GM12801 (cell line): ENCODE results near the gene CHST6.

Experiments
- TF ChIP-seq, protein P1 (sequence below): IDR thresholded peaks from one replicate; pipeline ENCODE4 v1.5.1; 2011; ENCODE audit warnings: control low read depth; ENCODE audit not compliant: insufficient read length; ENCODE audit errors: extremely low read depth

CHST6 gene

DNA sequence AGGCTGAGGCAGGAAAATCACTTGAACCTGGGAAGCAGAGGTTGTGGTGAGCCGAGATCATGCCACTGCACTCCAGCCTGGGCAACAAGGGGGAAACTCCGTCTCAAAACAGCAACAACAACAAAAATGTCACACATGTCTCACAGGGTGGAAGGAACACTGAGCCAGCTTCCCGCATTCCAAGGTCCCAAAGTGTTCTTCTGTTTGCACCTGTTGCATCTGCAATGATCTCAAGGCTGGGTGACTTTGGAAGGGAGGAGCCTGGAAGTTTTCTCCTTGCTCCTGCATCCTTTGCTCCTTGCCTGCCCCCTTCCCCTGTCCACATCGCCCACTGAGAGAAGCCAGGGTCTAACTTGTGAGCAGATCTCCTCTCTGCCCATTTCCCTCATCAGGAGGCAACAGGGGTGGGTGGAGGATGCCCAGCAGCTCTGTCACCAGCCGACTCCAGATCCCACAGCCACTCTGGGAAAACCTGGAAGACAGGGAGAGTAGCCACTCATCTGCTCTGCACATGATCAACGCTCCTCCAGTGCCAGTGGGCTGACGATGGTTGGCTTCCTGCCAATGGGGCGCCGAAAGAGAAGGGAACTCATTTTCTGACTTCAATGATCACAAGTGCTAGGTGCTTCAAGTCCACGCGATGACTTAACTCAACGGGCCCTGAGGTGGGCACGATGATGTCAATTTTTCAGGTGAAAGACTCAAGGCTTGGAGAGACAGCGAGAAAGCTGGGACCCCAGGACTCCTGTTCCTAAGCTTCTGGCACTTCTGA lies 12.6 kb downstream of the CHST6 start:
- TF ChIP-seq, protein P1, sequence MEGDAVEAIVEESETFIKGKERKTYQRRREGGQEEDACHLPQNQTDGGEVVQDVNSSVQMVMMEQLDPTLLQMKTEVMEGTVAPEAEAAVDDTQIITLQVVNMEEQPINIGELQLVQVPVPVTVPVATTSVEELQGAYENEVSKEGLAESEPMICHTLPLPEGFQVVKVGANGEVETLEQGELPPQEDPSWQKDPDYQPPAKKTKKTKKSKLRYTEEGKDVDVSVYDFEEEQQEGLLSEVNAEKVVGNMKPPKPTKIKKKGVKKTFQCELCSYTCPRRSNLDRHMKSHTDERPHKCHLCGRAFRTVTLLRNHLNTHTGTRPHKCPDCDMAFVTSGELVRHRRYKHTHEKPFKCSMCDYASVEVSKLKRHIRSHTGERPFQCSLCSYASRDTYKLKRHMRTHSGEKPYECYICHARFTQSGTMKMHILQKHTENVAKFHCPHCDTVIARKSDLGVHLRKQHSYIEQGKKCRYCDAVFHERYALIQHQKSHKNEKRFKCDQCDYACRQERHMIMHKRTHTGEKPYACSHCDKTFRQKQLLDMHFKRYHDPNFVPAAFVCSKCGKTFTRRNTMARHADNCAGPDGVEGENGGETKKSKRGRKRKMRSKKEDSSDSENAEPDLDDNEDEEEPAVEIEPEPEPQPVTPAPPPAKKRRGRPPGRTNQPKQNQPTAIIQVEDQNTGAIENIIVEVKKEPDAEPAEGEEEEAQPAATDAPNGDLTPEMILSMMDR = no peak

DNA sequence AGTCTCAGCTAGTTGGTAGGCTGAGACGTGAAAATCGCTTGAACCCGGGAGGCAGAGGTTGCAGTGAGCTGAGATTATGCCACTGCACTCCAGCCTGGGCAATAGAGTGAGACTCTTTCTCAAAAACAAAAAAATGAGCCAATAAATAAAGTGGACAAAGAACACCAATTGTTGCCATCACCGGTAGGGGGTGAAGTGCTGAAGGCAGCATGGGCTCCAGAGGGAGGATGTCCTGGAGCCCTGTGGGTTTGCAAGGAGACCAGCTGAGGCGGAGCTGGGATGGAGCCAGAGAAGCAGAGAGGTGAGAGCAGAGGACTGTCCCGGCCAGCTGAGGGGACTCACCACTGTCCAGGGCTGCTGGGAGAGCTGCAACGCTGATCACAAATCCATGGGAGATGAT lies 13.8 kb downstream of the CHST6 start:
- TF ChIP-seq, protein P1 = no peak

DNA sequence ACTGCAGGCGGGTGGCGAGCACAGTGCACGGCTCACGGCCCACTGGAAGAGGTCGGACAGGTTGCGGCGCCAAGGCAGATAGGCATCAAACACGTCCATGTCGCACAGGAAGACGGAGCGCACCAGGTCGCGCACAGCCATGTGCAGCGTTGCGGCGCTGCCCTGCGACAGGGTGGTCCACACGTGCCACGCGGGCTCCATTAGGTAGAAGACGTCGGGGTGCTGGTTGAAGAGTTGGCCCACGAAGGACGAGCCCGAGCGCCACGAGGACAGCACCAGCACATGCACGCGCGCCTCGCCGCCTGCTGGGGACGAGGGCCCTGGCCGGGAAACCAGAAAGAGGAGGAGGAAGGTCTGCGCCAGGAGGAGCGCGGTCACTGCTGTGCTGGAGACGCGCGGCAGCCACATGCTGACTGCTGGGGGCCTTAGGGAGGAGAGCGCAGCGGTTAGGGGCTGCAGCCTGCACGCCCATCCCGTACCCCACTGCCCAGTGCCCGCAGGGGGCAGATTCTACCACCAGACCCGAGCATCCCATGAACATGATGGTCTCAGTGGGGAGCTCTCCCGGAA lies 15.7 kb downstream of the CHST6 start:
- TF ChIP-seq, protein P1 = no peak

DNA sequence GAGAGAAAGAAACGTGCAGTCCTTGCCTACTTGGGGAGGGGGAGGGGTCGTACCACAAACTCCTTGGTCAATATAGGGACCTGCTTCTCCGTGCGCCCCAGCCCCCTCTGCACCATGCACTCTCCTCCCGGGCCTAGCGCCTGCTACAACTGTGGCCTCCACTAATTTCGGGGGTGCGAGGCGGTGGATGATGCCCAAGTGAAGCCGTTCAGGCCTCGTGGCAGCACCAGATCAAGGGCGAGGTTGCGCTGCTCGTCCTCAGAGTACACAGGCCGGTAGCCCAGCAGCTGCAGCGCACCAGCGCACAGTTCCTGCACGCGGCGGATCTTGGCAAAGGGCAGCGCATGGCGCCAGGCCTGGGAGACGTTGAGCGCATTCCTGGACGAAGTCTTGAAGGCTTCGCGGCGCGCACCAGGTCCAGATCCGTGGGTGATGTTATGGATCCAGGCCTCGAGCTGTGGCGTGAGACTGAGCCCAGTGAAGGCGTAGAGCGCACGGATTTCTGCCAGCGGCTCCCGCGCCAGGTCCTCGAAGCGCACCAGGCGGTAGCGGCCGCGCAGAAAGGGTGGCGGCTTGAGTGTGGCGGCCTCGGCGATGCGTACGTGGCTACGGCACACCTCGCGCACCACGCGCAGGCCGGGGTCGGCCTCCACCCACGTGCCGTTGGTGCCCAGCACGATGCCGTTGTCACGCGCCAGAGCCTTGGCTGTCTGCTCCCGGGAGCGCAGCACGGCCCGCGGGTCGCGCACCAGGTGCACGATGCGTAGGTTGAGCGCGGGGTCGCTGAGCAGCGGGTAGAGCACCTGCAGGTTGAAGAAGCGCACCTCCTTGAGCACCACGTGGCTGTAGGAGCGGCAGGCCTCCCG lies 16.5 kb downstream of the CHST6 start:
- TF ChIP-seq, protein P1 = no peak

DNA sequence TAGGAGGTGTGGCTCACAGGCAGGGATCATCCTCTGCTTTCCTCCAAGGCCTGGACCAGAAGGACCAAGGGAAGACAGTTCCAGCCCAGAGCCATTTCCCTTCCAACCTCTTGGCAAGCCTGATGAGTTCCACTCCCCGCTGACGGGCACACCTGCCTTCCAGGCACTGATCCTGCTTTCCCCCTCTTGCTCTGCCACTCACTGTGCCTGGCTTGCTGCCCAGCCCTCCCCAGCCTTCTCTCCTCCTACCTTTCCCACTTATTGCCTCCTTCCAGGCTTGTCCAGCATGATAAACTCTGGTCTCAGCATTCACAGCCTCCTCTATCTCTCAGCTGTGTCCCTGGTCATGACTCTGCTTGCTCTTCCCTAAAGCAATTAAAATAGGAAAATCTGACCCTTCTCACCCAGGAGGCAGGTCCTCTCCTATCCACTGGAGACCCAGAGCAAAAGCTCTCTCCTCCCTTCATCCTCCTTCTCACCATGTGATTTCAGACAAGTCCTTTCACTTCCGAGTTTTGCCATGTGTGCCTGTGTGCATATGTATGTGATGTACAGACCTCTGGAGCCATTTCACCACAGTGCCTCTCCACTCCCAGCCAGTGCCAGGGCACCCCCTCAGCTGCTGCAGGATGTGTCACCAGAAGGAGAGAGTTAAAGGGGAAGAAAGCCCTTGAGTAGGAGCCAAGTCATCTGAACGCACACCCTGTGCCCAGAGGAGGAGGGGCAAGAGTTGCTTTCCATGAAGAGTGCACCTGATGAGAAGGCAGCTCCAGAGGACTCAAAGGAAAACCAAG lies 17.4 kb downstream of the CHST6 start:
- TF ChIP-seq, protein P1 = no peak

DNA sequence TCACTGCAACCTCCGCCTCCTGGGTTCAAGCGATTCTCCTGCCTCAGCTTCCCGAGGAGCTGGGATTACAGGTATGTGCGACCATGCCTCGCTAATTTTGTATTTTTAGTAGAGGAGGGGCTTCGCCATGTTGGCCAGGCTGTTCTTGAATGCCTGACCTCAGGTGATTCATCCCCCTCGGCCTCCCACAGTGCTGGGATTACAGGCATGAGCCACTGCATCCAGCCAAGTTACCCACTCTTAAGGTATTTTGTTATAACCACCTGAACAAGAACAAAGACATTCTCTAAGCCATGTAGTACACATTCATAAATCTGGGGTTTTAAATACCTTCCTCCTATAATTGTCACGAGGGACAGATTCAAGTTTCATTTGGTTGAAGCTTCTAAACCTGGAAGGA lies 18.4 kb downstream of the CHST6 start:
- TF ChIP-seq, protein P1 = no peak
